GM21723 (cell line): ENCODE results near the gene TASP1.
"Not testable (repeated sequence)": the region's sequence is repeated elsewhere in the genome, so short reads cannot be mapped to it uniquely, and the experiment has no call there.

Experiments
- ATAC-seq: cut with Tn5 transposase; IDR thresholded peaks from one replicate; pipeline ENCODE4 v1.9.1; 2021; ENCODE audit warnings: mild to moderate bottlenecking, moderate library complexity; ENCODE audit not compliant: unreplicated experiment

The TASP1 gene

DNA sequence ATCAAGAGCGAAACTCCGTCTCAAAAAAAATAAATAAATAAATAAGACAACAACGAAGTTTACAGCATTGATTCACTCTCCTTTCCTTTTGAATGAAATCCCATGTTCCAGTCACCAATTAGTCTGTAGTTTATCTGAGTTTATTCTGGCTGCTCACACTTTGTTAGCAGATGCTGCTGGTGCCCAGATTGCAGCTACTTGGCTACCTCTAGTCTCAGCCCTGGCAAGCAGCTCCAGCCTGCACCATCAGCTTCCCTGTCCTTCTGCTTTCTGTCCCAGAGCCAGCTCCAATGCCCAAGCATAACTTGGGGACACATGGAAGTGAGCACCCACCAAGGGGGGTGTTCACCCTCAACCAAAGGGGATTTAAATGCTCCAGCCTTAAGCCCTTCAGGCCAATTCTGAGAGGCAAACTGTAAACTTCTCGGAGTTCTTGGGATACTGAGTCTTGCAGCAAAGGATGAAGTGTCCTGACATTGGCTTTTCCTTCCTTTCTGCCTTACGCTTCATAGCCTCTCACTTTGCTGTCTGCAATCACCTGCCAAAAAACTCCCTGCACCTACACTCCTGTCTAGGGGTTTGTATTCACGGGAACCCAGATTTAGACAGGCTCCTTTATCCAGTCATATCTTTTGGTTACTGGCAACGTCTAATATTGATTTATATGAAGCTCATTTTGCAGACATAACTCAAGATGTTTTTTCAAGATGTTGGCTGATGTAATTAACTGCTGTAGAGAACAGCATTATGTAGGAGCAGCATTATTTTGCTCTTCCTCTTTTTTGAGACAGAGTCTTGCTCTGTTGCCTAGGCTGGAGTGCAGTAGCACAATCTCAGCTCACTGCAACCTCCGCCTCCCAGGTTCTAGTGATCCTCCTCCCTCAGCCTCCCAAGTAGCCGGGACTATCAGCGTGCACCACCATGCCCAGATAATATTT lies 9.8 kb upstream of the TASP1 start:
- ATAC-seq = no peak

DNA sequence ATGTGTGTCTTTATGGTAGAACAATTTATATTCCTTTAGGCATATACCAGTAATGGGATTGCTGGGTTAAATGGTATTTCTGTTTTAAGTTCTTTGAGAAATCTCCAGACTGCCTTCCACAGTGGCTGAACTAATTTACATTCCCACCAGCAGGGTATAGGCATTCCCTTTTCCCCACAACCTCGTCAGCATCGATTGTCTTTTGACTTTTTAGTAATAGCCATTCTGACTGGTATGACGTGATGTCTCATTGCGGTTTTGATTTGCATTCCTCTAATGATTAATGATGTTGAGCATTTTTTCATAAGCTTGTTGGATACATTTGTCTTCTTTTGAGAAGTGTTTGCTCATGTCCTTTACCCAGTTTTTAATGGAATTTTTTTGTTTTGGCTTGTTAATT lies 5.3 kb upstream of the TASP1 start:
- no peak for ATAC-seq

DNA sequence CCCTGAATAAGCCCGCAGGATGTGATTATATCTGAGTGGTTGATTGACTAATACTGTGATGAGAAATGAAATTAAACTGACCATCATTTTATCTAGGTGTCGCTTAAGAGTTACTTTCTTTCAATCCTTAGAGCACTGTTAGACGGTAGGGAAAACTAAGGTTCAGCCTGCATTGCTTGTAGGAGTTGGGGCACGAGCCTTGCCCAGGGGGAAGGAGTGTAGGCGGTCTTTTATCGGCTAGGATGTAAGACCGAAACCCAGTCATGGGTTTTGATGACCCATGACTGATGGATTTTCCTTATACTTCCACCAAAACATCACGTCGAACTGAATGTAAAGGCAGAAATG lies 392 bp upstream of the TASP1 start:
- ATAC-seq = peak; percentile 19

- no peak for ATAC-seq
Measured at GRCh38 chr20:13638162-13638495, 603 bp downstream of the TASP1 start.

DNA sequence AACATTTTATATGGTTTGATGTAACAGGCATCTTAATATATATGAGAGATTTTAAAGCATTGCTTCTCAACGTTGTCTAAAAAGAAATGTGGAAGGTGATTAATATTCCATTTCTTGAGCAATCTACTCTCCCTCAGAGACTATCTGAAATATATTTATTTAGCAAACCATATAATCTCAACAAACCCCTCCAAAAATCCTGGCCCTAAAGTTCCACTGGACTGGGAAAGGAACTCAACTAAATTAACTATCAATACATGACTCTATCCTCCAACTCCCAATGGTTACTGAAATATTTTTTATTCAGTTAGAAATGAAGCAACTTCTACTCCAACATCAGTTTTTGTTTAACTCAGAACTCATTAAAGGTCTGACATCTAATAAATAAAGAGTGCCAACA lies 6.3 kb downstream of the TASP1 start:
- ATAC-seq = no peak

DNA sequence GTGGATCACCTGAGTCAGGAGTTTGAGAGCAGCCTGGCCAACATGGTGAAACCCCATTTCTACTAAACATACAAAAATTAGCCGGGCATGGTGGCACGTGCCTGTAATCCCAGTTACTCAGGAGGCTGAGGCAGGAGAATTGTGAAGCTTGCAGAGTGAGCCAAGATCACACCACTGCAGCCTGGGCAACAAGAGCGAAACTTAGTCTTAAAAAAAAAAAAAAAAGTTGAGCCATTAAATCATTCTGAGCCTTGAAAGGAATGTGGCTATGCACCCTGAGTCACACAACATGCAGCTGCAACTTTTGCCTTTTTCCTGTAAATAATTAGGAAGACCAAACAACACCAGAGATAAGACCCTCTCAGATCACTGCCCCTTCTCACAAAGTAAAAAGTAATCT lies 11.2 kb downstream of the TASP1 start:
- not testable (repeated sequence) for ATAC-seq

DNA sequence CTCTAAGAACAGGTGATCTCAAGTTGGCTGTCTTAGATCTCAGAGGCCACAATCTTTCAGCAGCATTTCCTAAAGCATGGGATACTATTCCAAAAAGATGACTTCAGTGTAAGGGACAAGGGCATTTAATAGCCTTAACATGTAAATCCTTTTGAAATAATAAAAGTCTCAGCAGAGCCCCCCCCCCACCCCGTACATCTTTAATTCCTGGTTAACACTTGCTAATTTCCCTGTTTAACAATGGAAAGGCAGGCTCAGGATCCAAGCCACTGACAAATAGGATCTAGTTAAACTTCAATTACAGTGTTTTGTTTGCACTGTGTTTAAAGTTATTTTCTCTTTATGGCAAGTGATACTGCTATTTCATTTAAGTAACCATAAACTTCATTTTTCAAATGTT lies 12.0 kb downstream of the TASP1 start:
- ATAC-seq = no peak

DNA sequence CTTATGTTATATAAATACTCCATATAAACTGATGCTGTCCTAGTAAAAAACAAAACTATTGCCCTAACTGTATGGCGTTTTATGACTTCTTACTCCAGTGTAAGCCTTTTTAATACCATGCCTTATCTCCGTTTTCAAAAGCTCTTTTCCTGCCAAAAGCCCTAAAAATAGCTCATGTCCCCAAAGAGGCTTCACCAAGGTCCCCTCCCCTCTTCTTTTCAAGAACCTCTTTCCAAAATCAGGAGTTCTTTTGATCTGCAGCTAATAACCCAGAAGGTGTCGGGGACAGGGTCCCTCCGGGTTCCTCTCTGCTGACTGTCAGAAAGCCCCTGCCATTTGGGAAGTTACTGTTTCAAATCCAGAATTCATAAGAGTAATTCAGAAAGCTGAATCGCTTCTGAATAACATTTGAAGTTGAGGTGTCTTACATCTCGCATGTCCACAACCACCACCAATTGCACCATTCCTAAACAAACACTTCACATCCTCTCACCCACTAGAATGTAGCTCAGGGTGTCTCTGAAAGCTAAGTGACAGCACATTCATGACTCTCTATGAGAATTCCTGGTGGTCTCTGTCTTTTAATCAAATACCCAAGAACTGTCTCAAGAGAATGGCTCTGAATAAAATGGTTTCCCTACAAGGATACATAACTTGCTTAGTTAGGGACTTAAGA lies 13.3 kb downstream of the TASP1 start:
- ATAC-seq = no peak

DNA sequence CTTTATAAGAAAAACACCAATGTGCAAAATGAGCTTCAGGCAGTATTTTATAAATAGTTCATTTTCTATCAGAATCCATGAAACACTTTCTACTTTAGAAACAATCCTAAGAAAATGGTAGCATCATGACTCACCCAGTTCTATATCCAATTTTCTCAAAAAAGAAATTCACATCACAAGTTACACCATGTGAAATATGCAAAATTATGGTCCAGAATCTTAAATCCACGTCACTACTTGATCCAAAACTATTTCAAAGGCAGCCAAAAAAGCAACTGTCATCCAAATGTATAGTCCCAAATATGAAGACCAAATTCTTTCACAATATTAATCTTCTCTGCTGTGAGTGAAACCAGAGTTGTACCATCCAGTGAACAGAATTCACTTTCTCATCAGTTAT lies 19.3 kb downstream of the TASP1 start:
- ATAC-seq = not testable (repeated sequence)

- not testable (repeated sequence) for ATAC-seq
Measured at GRCh38 chr20:13618456-13618855, 20.3 kb downstream of the TASP1 start.

DNA sequence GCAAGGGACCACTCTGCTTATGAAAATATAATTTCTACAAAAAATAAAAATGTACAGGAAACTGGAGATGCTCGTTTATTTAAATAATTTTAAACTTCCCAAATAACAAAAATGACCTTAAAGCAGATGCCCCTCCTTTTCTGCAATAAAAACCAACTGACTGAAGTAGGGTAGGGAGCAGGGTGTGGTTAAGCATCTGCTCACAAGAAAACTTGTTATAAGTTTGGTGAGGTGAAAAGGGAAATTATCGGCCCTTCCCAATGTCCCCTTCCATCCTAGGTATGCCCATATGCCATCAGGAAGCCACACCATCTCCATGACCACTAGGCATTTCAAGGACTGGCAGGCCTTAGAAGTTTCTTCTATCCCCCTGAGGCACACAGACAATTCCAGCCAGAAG lies 21.1 kb downstream of the TASP1 start:
- ATAC-seq = not testable (repeated sequence)

GRCh38 chr20:13616713-13617112 lies 22.0 kb downstream of the TASP1 start:
- not testable (repeated sequence) for ATAC-seq

DNA sequence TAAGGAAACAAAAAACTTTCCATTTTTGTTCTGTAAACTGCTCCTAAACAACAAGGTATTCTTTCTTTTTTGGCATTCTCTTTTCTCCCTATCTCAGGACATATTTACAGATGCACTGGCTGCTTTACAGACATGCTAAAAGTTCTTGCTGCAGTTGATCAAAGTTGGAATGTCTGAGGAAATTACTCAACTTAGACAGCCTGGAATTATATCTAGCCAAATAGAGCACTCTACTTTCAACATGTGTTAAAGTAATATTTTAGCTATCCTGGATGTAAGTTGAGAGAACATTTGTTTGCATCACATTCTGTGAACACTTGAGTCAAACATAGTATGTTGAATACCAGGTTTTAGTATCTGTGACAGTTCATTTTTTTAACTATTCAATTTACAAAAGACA lies 24.8 kb downstream of the TASP1 start:
- ATAC-seq = no peak

- ATAC-seq = no peak
Measured at GRCh38 chr20:13611611-13612125, 27.1 kb downstream of the TASP1 start.

DNA sequence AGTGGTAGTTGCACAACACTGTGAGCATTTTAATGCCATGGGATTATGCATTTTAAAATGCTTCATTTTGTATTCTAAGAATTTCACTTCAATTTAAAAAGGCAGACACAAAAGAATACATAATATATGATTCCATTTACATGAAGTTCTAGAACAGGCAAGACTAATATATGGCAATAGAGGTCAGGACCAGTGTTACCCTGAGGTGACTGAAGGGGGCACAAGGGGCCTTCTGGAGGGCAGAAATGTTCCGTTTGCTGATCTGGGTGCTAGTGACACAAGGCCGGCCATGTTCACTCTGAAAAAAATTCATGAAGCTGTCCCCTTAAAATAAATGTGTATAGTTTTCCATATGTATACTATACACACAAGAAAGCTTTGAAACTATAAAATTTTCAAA lies 28.5 kb downstream of the TASP1 start:
- no peak for ATAC-seq

DNA sequence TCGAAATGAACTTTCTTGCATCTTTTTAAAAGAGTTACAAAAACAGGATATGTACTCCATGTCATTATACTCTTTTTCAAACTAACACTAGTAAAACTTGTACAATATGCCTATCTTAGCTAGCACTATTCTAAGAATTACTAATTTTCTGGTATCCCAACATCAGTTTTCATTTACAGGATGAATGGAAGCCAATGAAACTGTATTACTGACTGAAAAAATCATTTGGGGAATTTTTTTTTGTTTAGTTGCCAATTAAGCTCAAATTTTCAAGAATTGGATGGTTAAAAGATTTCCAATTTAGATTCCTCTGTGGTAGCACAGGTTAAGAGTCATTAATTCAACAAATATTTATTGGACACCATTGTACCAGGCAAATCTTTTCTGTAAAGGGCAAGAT lies 30.7 kb downstream of the TASP1 start:
- no peak for ATAC-seq

- ATAC-seq = not testable (repeated sequence)
Measured at GRCh38 chr20:13593423-13593822, 45.3 kb downstream of the TASP1 start.

DNA sequence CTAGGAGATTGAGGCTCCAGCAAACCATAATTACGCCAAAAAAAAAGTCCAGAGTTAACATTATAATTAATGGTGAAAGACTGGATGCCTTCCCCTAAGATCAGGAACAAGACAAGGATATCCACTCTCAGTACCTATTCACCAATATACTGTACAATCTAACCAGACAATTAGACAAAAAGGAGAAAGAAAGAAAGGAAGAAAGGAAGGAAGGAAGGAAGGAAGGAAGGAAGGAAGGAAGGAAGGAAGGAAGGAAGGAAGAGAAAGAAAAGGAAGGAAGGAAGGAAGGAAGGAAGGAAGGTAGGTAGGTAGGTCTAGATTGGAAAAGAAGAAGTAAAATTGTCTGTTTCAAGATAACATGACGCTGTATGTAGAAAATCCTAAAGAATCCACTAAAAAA lies 50.7 kb downstream of the TASP1 start:
- ATAC-seq = no peak

DNA sequence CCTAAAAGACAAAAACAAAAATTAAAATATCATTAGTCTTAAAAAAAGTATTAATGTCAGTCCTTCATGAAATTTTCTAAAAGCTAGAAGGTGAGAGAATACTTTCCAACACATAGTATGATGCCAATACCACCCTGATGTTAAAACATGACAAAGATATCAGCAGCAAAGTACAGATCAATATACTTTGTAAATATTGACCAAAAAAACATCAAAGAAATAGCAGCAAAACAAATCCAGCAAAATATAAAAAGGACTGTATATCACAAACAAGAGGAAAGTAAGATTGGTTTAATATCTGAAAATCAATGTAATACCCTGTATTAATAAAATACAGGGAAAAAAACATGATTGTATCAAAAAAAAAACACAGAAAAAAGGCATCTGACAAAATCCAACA lies 51.4 kb downstream of the TASP1 start:
- no peak for ATAC-seq

DNA sequence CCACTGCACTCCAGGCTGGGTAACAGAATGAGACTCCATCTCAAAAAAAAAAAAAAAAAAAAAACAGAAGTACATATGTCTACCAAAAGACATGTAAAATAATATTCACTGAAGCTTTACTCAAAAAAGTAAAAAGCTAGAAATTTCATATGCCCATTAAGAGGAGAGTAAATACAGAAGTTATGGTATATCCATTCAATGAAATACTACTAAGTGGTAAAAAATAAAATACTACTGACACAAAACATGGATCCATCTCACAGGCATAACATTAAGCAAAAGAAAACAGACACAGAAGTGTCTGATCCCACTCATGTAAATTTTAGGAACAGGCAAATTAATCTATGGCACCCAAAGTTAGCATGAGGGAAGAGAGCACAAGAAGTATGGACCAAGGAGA lies 52.6 kb downstream of the TASP1 start:
- ATAC-seq = no peak

GRCh38 chr20:13581451-13581850 lies 57.3 kb downstream of the TASP1 start:
- ATAC-seq = no peak

DNA sequence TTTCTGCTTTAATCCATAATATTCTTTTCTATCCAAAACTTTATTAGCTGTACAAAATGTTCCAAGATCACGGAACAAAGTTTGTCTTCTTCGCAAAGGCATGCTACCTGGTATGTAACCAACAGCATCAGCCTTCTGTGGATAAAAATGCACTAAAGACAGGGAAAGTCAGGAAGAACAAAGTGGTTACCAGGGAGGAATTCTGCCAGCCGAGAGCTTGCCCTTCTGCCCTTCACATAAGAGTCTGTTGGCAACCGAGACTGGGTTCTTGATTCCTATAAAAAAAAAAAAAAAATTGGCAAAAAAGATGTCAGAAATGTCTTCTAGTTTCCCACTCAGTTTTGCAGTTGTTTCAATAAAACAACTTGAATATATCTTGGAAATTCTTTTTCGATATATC lies 58.0 kb downstream of the TASP1 start:
- ATAC-seq = no peak
